ENCODE data around the gene POU2AF1. TPM values are rescaled to one million over a fixed set of nuclear protein-coding genes. Genes with fewer than 3 reads are reported as not detected.
"Not testable (repeated sequence)": the region's sequence is repeated elsewhere in the genome, so short reads cannot be mapped to it uniquely, and the experiment has no call there.

The POU2AF1 gene
- total and polyA plus RNA-seq, 2 of the 13 experiments (the other 11 are each of a cell fraction or from before 2014, with no cell fraction given), result 1.9 to 3.6 TPM

- no peak for ATAC-seq
- Histone ChIP-seq H3K9ac (ENCODE audit: insufficient read depth, low read depth, low read length) (no peak overlapping the region), H3K4me3 (replicated peaks in 1 of 3; ENCODE audit: insufficient read depth in 1 of 3, low read depth in 2 of 3, low read length in 3 of 3) (no peak overlapping the region), H3K27ac (ENCODE audit: extremely low read length, insufficient read depth, low read length) (no peak overlapping the region), H3K79me2 (ENCODE audit: insufficient read depth, low read length) (no peaks in the 10 kb centered on the region), H3K36me3 (replicated peaks in 1 of 2; ENCODE audit: control insufficient read depth in 1 of 2, insufficient read depth in 2 of 2, low read length in 2 of 2) (no peaks in the 10 kb centered on the region), H2AFZ (ENCODE audit: low read length) (no peak overlapping the region), H3K9me3 (ENCODE audit: low read length) (no peaks in the 10 kb centered on the region), H4K20me1 (ENCODE audit: insufficient read depth, low read length) (no peaks in the 10 kb centered on the region), H3K4me1 (ENCODE audit: insufficient read depth, low read length) (peaks cover 35% of the 10 kb centered on the region), H3K4me2 (ENCODE audit: low read depth, low read length) (no peak overlapping the region), H3K27me3 (ENCODE audit: control insufficient read depth in 1 of 2, insufficient read depth in 2 of 2, low read length in 2 of 2) (no peaks in the 10 kb centered on the region)
- CTCF ChIA-PET (ENCODE audit: low intra/inter-chr PET ratio, low total read pairs), result no interaction called here
- in situ Hi-C loops (cut with HindIII; ENCODE audit: extremely low pct_ligation_motif_present, low pct_unique_long_range_greater_than_20kb) (no loop called here), intact Hi-C loops (cut with micrococcal nuclease; ENCODE audit: unreplicated experiment) (no loop called here)
- DNase-seq (ENCODE audit: low spot score), result no peak
- WGBS (ENCODE audit: low lambda C conversion rate), result 97% methylated on average over 3 of the region's 3 CpGs
- no TSS peak for BruUV-seq (replicated peaks)
- FAIRE-seq, result no peak
- POLR2A ChIA-PET, result interaction anchor here (1.0 kb wide), 1 partner anchor 42 kb away, joined by 3 read pairs; no protein-coding TSS in a partner anchor
- TF ChIP-seq, protein P1, sequence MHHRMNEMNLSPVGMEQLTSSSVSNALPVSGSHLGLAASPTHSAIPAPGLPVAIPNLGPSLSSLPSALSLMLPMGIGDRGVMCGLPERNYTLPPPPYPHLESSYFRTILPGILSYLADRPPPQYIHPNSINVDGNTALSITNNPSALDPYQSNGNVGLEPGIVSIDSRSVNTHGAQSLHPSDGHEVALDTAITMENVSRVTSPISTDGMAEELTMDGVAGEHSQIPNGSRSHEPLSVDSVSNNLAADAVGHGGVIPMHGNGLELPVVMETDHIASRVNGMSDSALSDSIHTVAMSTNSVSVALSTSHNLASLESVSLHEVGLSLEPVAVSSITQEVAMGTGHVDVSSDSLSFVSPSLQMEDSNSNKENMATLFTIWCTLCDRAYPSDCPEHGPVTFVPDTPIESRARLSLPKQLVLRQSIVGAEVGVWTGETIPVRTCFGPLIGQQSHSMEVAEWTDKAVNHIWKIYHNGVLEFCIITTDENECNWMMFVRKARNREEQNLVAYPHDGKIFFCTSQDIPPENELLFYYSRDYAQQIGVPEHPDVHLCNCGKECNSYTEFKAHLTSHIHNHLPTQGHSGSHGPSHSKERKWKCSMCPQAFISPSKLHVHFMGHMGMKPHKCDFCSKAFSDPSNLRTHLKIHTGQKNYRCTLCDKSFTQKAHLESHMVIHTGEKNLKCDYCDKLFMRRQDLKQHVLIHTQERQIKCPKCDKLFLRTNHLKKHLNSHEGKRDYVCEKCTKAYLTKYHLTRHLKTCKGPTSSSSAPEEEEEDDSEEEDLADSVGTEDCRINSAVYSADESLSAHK (CRISPR knock-in tag; IDR thresholded peaks at IDR 0.05; ENCODE audit: borderline replicate concordance), result no peak
- TF ChIP-seq MED8 (CRISPR knock-in tag; IDR thresholded peaks at IDR 0.05; ENCODE audit: insufficient replicate concordance) (no peak), PLSCR1 (CRISPR knock-in tag; IDR thresholded peaks at IDR 0.05; ENCODE audit: borderline replicate concordance) (no peak), ZNF205 (CRISPR knock-in tag; IDR thresholded peaks at IDR 0.05) (no peak), ZNF644 (CRISPR knock-in tag; IDR thresholded peaks at IDR 0.05; ENCODE audit: low read depth) (no peak)
- TF ChIP-seq, protein P2, sequence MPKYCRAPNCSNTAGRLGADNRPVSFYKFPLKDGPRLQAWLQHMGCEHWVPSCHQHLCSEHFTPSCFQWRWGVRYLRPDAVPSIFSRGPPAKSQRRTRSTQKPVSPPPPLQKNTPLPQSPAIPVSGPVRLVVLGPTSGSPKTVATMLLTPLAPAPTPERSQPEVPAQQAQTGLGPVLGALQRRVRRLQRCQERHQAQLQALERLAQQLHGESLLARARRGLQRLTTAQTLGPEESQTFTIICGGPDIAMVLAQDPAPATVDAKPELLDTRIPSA (CRISPR knock-in tag; IDR thresholded peaks at IDR 0.05; ENCODE audit: borderline replicate concordance), result no peak
Observed at GRCh38 chr11:111402411-111402810, 23.3 kb upstream of the POU2AF1 start.

GRCh38 chr11:111401957-111402356 is 22.9 kb upstream of the POU2AF1 start:
- H3K36me3 ChIP-seq (replicated peaks in 1 of 2; ENCODE audit: control insufficient read depth in 1 of 2, insufficient read depth in 2 of 2, low read length in 2 of 2); H3K9me3 ChIP-seq (ENCODE audit: low read length); H4K20me1 ChIP-seq (ENCODE audit: insufficient read depth, low read length); DNase-seq (ENCODE audit: low spot score); H3K4me2 ChIP-seq (ENCODE audit: low read depth, low read length); H3K27ac ChIP-seq (ENCODE audit: extremely low read length, insufficient read depth, low read length); H3K4me3 ChIP-seq (replicated peaks in 1 of 3; ENCODE audit: insufficient read depth in 1 of 3, low read depth in 2 of 3, low read length in 3 of 3); H3K79me2 ChIP-seq (ENCODE audit: insufficient read depth, low read length); H3K27me3 ChIP-seq (ENCODE audit: control insufficient read depth in 1 of 2, insufficient read depth in 2 of 2, low read length in 2 of 2); CTCF ChIA-PET (ENCODE audit: low intra/inter-chr PET ratio, low total read pairs); intact Hi-C loops (cut with micrococcal nuclease; ENCODE audit: unreplicated experiment); FAIRE-seq; ATAC-seq; POLR2A ChIA-PET; H3K9ac ChIP-seq (ENCODE audit: insufficient read depth, low read depth, low read length); H2AFZ ChIP-seq (ENCODE audit: low read length); BruUV-seq (replicated peaks); in situ Hi-C loops (cut with HindIII; ENCODE audit: extremely low pct_ligation_motif_present, low pct_unique_long_range_greater_than_20kb): not testable (repeated sequence)
- 98% methylated on average over 3 of the region's 3 CpGs for WGBS (ENCODE audit: low lambda C conversion rate)
- H3K4me1 ChIP-seq (ENCODE audit: insufficient read depth, low read length), result peaks cover 39% of the 10 kb centered on the region
